ENCODE data around the gene MYO9B. TPM values are rescaled to one million over a fixed set of nuclear protein-coding genes. Genes with fewer than 3 reads are reported as not detected.
A peak's percentile ranks its signal among the peaks of the same experiment; 100 is the strongest.

MYO9B gene
- total RNA-seq, 3 donors from 2014 or later (not counting 1 experiment from before 2014, with no cell fraction given) = 321 to 378 (median 365) TPM

- ATAC-seq = no peak
- intact Hi-C loops (cut with micrococcal nuclease) = no loop called here
- Histone ChIP-seq H3K36me3 (ENCODE audit: control insufficient read depth, insufficient read depth, low read length) (no peaks in the 10 kb centered on the region), H3K27ac (ENCODE audit: low read length) (no peak overlapping the region), H3K9me3 (ENCODE audit: control insufficient read depth, insufficient read depth, low read length) (peaks cover 12% of the 10 kb centered on the region), H3K27me3 (ENCODE audit: control insufficient read depth, insufficient read depth, low read length) (peaks cover 10% of the 10 kb centered on the region), H3K4me3 (ENCODE audit: low read length) (no peak overlapping the region), H3K4me1 (ENCODE audit: control insufficient read depth, insufficient read depth, low read length) (peaks cover 7% of the 10 kb centered on the region)
- WGBS (ENCODE audit: insufficient coverage) = 55% methylated on average over 7 of the region's 7 CpGs
- DNase-seq = no peak
- Mint-ChIP-seq H3K4me3 (peak overlapping the region; percentile 45), H3K36me3 (no peaks in the 10 kb centered on the region), H3K4me1 (peaks cover 7% of the 10 kb centered on the region in 2 donors), H3K27me3 (ENCODE audit: low read depth in 2 of 2) (peaks cover 38 to 54% of the 10 kb centered on the region in 2 donors), H3K27ac (no peak overlapping the region), H3K9me3 (peaks cover 2 to 6% of the 10 kb centered on the region in 2 donors)
- no peak for TF ChIP-seq CTCF (IDR thresholded peaks at IDR 0.05)
These were observed 48.0 kb upstream of the MYO9B start for GRCh38 chr19:17027535-17027975.

- no peak for TF ChIP-seq CTCF (IDR thresholded peaks at IDR 0.05)
- Histone ChIP-seq H3K27me3 (ENCODE audit: control insufficient read depth, insufficient read depth, low read length) (peaks cover 7% of the 10 kb centered on the region), H3K36me3 (ENCODE audit: control insufficient read depth, insufficient read depth, low read length) (no peaks in the 10 kb centered on the region), H3K9me3 (ENCODE audit: control insufficient read depth, insufficient read depth, low read length) (no peaks in the 10 kb centered on the region), H3K4me3 (ENCODE audit: low read length) (no peak overlapping the region), H3K27ac (ENCODE audit: low read length) (no peak overlapping the region), H3K4me1 (ENCODE audit: control insufficient read depth, insufficient read depth, low read length) (peaks cover 7% of the 10 kb centered on the region)
- DNase-seq (no peak), ATAC-seq (no peak)
- Mint-ChIP-seq H3K27me3 (ENCODE audit: low read depth in 2 of 2) (peaks cover 19 to 21% of the 10 kb centered on the region in 2 donors), H3K4me3 (no peak overlapping the region), H3K4me1 (no peaks in the 10 kb centered on the region), H3K27ac (no peak overlapping the region), H3K36me3 (no peaks in the 10 kb centered on the region), H3K9me3 (no peaks in the 10 kb centered on the region)
- 85% methylated on average over 6 of the region's 6 CpGs for WGBS (ENCODE audit: insufficient coverage)
- intact Hi-C loops (cut with micrococcal nuclease) = no loop called here
These were observed 43.8 kb upstream of the MYO9B start for GRCh38 chr19:17031741-17032140.

- intact Hi-C loops (cut with micrococcal nuclease) = no loop called here
- Histone ChIP-seq H3K27ac (ENCODE audit: low read length) (no peak overlapping the region), H3K27me3 (ENCODE audit: control insufficient read depth, insufficient read depth, low read length) (no peaks in the 10 kb centered on the region), H3K36me3 (ENCODE audit: control insufficient read depth, insufficient read depth, low read length) (no peaks in the 10 kb centered on the region), H3K9me3 (ENCODE audit: control insufficient read depth, insufficient read depth, low read length) (no peaks in the 10 kb centered on the region), H3K4me3 (ENCODE audit: low read length) (no peak overlapping the region), H3K4me1 (ENCODE audit: control insufficient read depth, insufficient read depth, low read length) (peaks cover 7% of the 10 kb centered on the region)
- Mint-ChIP-seq H3K4me1 (no peaks in the 10 kb centered on the region), H3K9me3 (no peaks in the 10 kb centered on the region), H3K36me3 (no peaks in the 10 kb centered on the region), H3K27me3 (ENCODE audit: low read depth in 2 of 2) (peaks cover 0 to 14% of the 10 kb centered on the region in 2 donors), H3K27ac (no peak overlapping the region), H3K4me3 (no peak overlapping the region)
- DNase-seq = peak in 1 of 2 donors; percentile 22
- no peak for TF ChIP-seq CTCF (IDR thresholded peaks at IDR 0.05)
- no peak for ATAC-seq
- WGBS (ENCODE audit: insufficient coverage) = 76% methylated on average over 15 of the region's 15 CpGs
These were observed 39.6 kb upstream of the MYO9B start for GRCh38 chr19:17035842-17036424.

- WGBS (ENCODE audit: insufficient coverage) = 88% methylated on average over 4 of the region's 4 CpGs
- H3K27ac Mint-ChIP-seq = no peak overlapping the region
- Histone ChIP-seq H3K9me3 (ENCODE audit: control insufficient read depth, insufficient read depth, low read length) (no peaks in the 10 kb centered on the region), H3K4me1 (ENCODE audit: control insufficient read depth, insufficient read depth, low read length) (peaks cover 7% of the 10 kb centered on the region), H3K4me3 (ENCODE audit: low read length) (no peak overlapping the region), H3K27me3 (ENCODE audit: control insufficient read depth, insufficient read depth, low read length) (no peaks in the 10 kb centered on the region), H3K27ac (ENCODE audit: low read length) (no peak overlapping the region), H3K36me3 (ENCODE audit: control insufficient read depth, insufficient read depth, low read length) (no peaks in the 10 kb centered on the region)
- no peak for DNase-seq
- ATAC-seq = no peak
- H3K27me3 Mint-ChIP-seq (ENCODE audit: low read depth in 2 of 2) = peaks cover 2 to 15% of the 10 kb centered on the region in 2 donors
- no peak for TF ChIP-seq CTCF (IDR thresholded peaks at IDR 0.05)
- H3K36me3 Mint-ChIP-seq = no peaks in the 10 kb centered on the region
- intact Hi-C loops (cut with micrococcal nuclease) = no loop called here
- H3K4me3 Mint-ChIP-seq = no peak overlapping the region
- H3K9me3 Mint-ChIP-seq = no peaks in the 10 kb centered on the region
- no peaks in the 10 kb centered on the region for H3K4me1 Mint-ChIP-seq
These were observed 38.9 kb upstream of the MYO9B start for GRCh38 chr19:17036640-17037039.
